ENCODE measurements around the gene PIRT.

DNA sequence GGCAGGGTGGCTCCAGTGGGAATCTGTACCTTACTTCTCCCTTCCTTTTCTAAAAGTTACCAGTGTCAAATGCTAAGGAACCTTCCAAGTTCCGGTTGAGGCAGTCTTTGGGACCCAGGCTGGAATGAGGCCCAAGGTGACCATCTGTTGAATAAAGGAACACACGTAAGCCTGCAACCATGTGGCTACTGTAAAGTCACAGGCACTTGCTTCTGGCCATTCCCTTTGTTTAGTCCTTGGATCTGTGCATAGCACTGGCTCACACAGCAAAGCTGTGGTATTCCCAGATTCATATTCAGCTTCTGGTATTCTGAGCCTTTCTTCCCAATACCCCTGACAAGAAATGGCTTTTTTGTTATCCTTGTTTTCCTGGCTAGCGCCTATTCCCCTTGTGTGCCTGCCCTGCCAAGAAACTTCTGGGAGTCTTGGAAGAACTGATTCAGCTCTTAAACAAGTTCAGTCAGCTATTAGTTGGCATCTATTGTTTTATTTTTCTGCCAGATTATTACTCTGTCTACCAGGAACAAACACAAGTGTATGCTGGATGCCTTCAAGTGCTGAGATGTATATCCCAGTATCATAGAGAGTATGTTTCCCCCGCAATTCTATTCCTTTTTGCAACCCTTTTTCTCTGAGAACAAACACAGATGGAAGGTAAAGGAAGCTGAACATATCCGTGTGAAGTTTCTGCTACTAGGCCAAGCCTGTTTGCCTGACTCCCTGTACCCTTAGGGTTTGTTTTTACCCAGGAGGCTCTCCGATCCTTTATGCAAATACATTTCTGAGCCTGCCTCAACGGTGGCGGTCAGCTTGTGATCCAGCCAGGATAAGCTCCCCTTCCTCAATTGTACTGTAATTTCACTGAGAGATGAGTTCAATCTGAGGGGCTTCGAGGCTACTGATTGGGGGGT lies 47.1 kb downstream of the PIRT start:
- TF ChIP-seq CTCF (IDR thresholded peaks at IDR 0.05) (no peak), RAD21 (IDR thresholded peaks at IDR 0.05; ENCODE audit: low read length) (no peak)
